ENCODE data around the gene ZNF414. TPM values are rescaled to one million over a fixed set of nuclear protein-coding genes. Genes with fewer than 3 reads are reported as not detected.

The ZNF414 gene
- total and polyA plus RNA-seq, 2 experiments from 2014 or later = 1.8 to 13.0 TPM

DNA sequence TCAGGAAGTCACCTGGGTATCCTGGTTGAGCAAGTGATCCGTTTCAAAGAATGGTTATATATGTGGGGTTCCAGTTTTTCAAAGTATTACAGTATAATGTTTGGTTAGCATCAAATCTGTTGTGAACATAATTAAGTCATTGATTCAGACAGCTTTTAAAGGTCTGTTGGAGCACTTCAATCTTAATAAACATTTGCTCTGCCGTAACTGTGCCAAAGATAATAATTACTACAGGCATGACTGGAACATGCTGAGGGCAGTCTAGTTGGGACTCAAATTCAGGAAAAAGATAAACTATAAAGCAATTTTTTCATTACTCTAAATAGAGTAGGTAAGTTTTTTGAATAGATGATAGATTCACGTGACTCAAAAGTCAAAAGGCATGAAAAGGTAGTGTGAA lies 45.8 kb downstream of the ZNF414 start:
- no peak overlapping the region for H3K27ac ChIP-seq
- H3K79me2 ChIP-seq (ENCODE audit: insufficient read depth) = peaks cover 100% of the 10 kb centered on the region

DNA sequence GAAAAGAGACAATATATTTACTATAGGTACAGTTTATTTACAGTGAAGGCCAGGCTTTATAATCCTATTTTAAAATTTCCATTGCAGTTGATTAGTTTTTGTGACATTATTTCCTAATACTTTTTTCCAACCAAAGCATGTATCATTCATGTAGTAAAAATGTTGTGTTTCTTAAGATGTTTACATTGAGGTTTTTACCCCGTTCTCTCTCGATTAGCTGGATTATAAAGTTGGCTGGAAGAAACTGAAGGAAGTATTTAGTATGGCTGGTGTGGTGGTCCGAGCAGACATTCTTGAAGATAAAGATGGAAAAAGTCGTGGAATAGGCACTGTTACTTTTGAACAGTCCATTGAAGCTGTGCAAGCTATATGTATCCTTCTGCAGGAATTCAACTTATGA lies 47.9 kb downstream of the ZNF414 start:
- in situ Hi-C loops (cut with MboI) = no loop called here
- H3K9ac ChIP-seq = no peak overlapping the region
- no peaks in the 10 kb centered on the region for H4K20me1 ChIP-seq (ENCODE audit: insufficient read depth)
- H3K27me3 ChIP-seq (replicated peaks; ENCODE audit: insufficient read depth) = no peaks in the 10 kb centered on the region
- H3K9me2 ChIP-seq (ENCODE audit: insufficient read depth) = no peaks in the 10 kb centered on the region
- H3K36me3 ChIP-seq (ENCODE audit: low read depth) = peaks cover 60% of the 10 kb centered on the region
- TF ChIP-seq EZH2 (IDR thresholded peaks at IDR 0.05; ENCODE audit: insufficient read depth, poor library complexity, severe bottlenecking) (no peak), EZH2phosphoT487 (IDR thresholded peaks at IDR 0.05; ENCODE audit: insufficient read depth, low read depth) (no peak)
- peaks cover 3% of the 10 kb centered on the region for H3K4me1 ChIP-seq (ENCODE audit: insufficient read depth)
- no peak overlapping the region for H3K4me2 ChIP-seq (ENCODE audit: unreplicated experiment)
- H3K9me3 ChIP-seq (ENCODE audit: low read depth) = no peaks in the 10 kb centered on the region
- 80 to 85% methylated on average over 4 of the region's 4 CpGs for WGBS, 2 experiments (ENCODE audit: low coverage in 1 of 2, low lambda C conversion rate in 2 of 2, missing lambda C conversion rate in 2 of 2)
- H2AFZ ChIP-seq = no peak overlapping the region
- H3K79me2 ChIP-seq (ENCODE audit: insufficient read depth) = peaks cover 100% of the 10 kb centered on the region
- no peak overlapping the region for H3K27ac ChIP-seq
- no peak overlapping the region for H3K4me3 ChIP-seq
- peaks cover 23% of the 10 kb centered on the region for H3F3A ChIP-seq (ENCODE audit: insufficient read depth)
- no peak for DNase-seq

More for the DNA sequence above, 45.8 kb downstream of the ZNF414 start:
- Histone ChIP-seq H3K9ac (no peak overlapping the region), H3K4me1 (ENCODE audit: insufficient read depth) (no peaks in the 10 kb centered on the region), H3F3A (ENCODE audit: insufficient read depth) (0 out of 2 replicates have a peak, but pooled peaks cover 14% of the 10 kb centered on the region), H4K20me1 (ENCODE audit: insufficient read depth) (no peaks in the 10 kb centered on the region), H3K36me3 (ENCODE audit: low read depth) (peaks cover 80% of the 10 kb centered on the region), H3K4me3 (no peak overlapping the region), H3K27me3 (replicated peaks; ENCODE audit: insufficient read depth) (no peaks in the 10 kb centered on the region), H3K9me2 (ENCODE audit: insufficient read depth) (no peaks in the 10 kb centered on the region), H3K9me3 (ENCODE audit: low read depth) (no peaks in the 10 kb centered on the region), H2AFZ (no peak overlapping the region), H3K4me2 (ENCODE audit: unreplicated experiment) (no peak overlapping the region)
- TF ChIP-seq EZH2 (IDR thresholded peaks at IDR 0.05; ENCODE audit: insufficient read depth, poor library complexity, severe bottlenecking) (no peak), EZH2phosphoT487 (IDR thresholded peaks at IDR 0.05; ENCODE audit: insufficient read depth, low read depth) (no peak)
- no peak for DNase-seq
- 97 to 98% methylated on average over 3 of the region's 3 CpGs for WGBS, 2 experiments (ENCODE audit: low coverage in 1 of 2, low lambda C conversion rate in 2 of 2, missing lambda C conversion rate in 2 of 2)
- in situ Hi-C loops (cut with MboI) = no loop called here

DNA sequence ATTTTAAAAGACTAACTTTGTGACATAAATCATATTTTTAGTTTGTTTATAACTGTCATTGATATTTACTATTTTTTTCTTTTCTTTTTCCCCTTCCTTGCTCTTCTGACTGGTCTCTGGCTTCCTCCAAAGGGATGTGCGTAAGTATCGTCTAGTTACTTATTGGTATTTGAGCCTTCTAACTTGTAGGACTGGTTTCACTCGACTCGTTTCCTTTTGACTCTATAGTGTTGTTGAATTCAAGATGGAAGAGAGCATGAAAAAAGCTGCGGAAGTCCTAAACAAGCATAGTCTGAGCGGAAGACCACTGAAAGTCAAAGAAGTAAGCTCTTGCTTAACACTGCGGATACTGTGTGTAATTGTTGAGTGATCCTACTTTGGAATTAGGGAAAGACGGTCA lies 50.6 kb downstream of the ZNF414 start:
- DNase-seq = no peak
- no peak overlapping the region for H2AFZ ChIP-seq
- H3K9ac ChIP-seq = no peak overlapping the region
- H4K20me1 ChIP-seq (ENCODE audit: insufficient read depth) = peaks cover 17% of the 10 kb centered on the region
- H3K9me3 ChIP-seq (ENCODE audit: low read depth) = no peaks in the 10 kb centered on the region
- peaks cover 40% of the 10 kb centered on the region for H3F3A ChIP-seq (ENCODE audit: insufficient read depth)
- no peaks in the 10 kb centered on the region for H3K27me3 ChIP-seq (replicated peaks; ENCODE audit: insufficient read depth)
- H3K36me3 ChIP-seq (ENCODE audit: low read depth) = peaks cover 35% of the 10 kb centered on the region
- H3K9me2 ChIP-seq (ENCODE audit: insufficient read depth) = no peaks in the 10 kb centered on the region
- H3K27ac ChIP-seq = no peak overlapping the region
- peaks cover 25% of the 10 kb centered on the region for H3K4me1 ChIP-seq (ENCODE audit: insufficient read depth)
- no peak for TF ChIP-seq EZH2 (IDR thresholded peaks at IDR 0.05; ENCODE audit: insufficient read depth, poor library complexity, severe bottlenecking)
- TF ChIP-seq EZH2phosphoT487 (IDR thresholded peaks at IDR 0.05; ENCODE audit: insufficient read depth, low read depth) = no peak
- H3K4me3 ChIP-seq = no peak overlapping the region
- WGBS, 2 experiments (ENCODE audit: low coverage in 1 of 2, low lambda C conversion rate in 2 of 2, missing lambda C conversion rate in 2 of 2) = 95 to 97% methylated on average over 8 of the region's 8 CpGs
- H3K79me2 ChIP-seq (ENCODE audit: insufficient read depth) = peaks cover 97% of the 10 kb centered on the region
- in situ Hi-C loops (cut with MboI) = no loop called here
- H3K4me2 ChIP-seq (ENCODE audit: unreplicated experiment) = no peak overlapping the region

DNA sequence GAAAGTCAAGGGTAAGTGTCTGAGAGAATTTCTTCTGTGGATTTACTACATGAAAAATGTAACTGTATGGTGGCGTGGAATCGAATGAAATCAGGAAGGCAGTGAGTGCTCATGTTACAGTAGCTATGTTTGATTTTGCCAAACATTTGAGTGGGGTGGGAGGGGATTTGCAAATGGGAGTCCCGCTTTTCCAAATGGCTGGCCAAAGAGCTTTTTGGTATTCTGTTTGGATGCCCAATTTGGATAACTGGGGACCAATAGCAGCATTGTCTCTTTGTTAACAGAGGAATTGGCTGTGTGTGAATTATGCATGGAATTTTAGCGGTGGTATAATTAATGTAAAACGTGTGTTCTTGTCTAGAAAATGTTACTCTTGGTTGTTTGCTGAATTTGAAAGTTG lies 51.4 kb downstream of the ZNF414 start:
- Histone ChIP-seq H3K79me2 (ENCODE audit: insufficient read depth) (peaks cover 97% of the 10 kb centered on the region), H3K4me1 (ENCODE audit: insufficient read depth) (peaks cover 32% of the 10 kb centered on the region), H3F3A (ENCODE audit: insufficient read depth) (peaks cover 44% of the 10 kb centered on the region), H3K4me2 (ENCODE audit: unreplicated experiment) (no peak overlapping the region), H3K27ac (no peak overlapping the region), H3K4me3 (no peak overlapping the region), H3K36me3 (ENCODE audit: low read depth) (peaks cover 29% of the 10 kb centered on the region), H4K20me1 (ENCODE audit: insufficient read depth) (peaks cover 25% of the 10 kb centered on the region), H3K9me3 (ENCODE audit: low read depth) (no peaks in the 10 kb centered on the region), H2AFZ (no peak overlapping the region), H3K9ac (no peak overlapping the region), H3K9me2 (ENCODE audit: insufficient read depth) (no peaks in the 10 kb centered on the region), H3K27me3 (replicated peaks; ENCODE audit: insufficient read depth) (no peaks in the 10 kb centered on the region)
- WGBS, 2 experiments (ENCODE audit: low coverage in 1 of 2, low lambda C conversion rate in 2 of 2, missing lambda C conversion rate in 2 of 2) = 59 to 64% methylated on average over 5 of the region's 5 CpGs
- no peak for DNase-seq
- TF ChIP-seq EZH2phosphoT487 (IDR thresholded peaks at IDR 0.05; ENCODE audit: insufficient read depth, low read depth) (no peak), EZH2 (IDR thresholded peaks at IDR 0.05; ENCODE audit: insufficient read depth, poor library complexity, severe bottlenecking) (no peak)
- in situ Hi-C loops (cut with MboI) = no loop called here

DNA sequence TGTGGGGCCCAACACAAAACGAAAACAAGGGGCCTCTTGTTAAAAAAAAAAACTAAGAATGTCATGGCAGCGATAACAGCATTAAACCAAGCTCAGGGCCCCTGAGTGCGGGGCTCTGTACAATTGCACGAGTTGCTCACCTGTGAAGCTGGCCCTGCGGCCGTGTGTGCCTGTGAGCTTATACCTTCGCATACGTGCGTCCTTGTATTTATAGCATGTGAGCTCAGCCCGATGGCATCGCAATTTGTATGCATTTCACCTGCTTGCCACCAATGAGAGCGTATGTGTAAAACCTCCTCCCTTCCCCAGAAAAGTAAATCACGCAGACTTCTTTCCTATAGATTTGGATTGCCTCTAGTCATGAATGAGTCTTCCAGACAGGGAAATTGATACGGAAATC lies 52.1 kb downstream of the ZNF414 start:
- no peak for DNase-seq
- Histone ChIP-seq H2AFZ (no peak overlapping the region), H3K79me2 (ENCODE audit: insufficient read depth) (peaks cover 97% of the 10 kb centered on the region), H3K4me2 (ENCODE audit: unreplicated experiment) (no peak overlapping the region), H3K27me3 (replicated peaks; ENCODE audit: insufficient read depth) (no peaks in the 10 kb centered on the region), H4K20me1 (ENCODE audit: insufficient read depth) (peaks cover 27% of the 10 kb centered on the region), H3K4me3 (no peak overlapping the region), H3F3A (ENCODE audit: insufficient read depth) (peaks cover 46% of the 10 kb centered on the region), H3K9ac (no peak overlapping the region), H3K9me2 (ENCODE audit: insufficient read depth) (no peaks in the 10 kb centered on the region), H3K36me3 (ENCODE audit: low read depth) (peaks cover 22% of the 10 kb centered on the region), H3K27ac (no peak overlapping the region), H3K4me1 (ENCODE audit: insufficient read depth) (peaks cover 32% of the 10 kb centered on the region), H3K9me3 (ENCODE audit: low read depth) (no peaks in the 10 kb centered on the region)
- in situ Hi-C loops (cut with MboI) = no loop called here
- TF ChIP-seq EZH2 (IDR thresholded peaks at IDR 0.05; ENCODE audit: insufficient read depth, poor library complexity, severe bottlenecking) (no peak), EZH2phosphoT487 (IDR thresholded peaks at IDR 0.05; ENCODE audit: insufficient read depth, low read depth) (no peak)
- 84 to 85% methylated on average over 14 of the region's 14 CpGs for WGBS, 2 experiments (ENCODE audit: low coverage in 1 of 2, low lambda C conversion rate in 2 of 2, missing lambda C conversion rate in 2 of 2)
